Stimulated activated CD8-positive, alpha-beta memory T cell treated with anti-CD3 and anti-CD28 coated beads, Interleukin-4, amount 100 ng/mL, for 4 hours (primary cell): ENCODE data around the gene ATP9B.
"Not testable (repeated sequence)": the region's sequence is repeated elsewhere in the genome, so short reads cannot be mapped to it uniquely, and the experiment has no call there.

ENCODE experiments used
- DNase-seq, 2 donors: peaks; one replicate each; pipeline ENCODE4 v3.0.0-alpha.2; 2020; ENCODE audit warnings: low read depth in 2 of 2, low spot score in 1 of 2

The ATP9B gene

DNA sequence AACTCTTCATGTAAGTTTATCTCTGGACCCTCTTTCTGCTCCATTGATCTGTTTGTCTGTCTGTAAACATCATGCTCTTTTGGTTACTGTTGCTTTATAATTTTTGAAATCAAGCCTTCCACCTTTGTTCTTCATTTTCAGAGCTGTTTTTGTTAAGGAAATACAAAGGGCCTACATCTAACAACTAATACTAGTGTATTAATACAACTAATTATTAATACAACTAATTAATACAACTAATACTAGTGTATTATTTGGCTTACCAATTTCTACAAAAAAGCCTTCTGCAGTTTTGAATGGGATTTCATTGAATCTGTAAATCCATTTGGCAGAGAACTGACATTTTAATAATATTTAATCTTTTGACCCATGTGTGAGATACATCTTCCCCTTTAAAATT is 66.7 kb downstream of the ATP9B start:
- DNase-seq = no peak

DNA sequence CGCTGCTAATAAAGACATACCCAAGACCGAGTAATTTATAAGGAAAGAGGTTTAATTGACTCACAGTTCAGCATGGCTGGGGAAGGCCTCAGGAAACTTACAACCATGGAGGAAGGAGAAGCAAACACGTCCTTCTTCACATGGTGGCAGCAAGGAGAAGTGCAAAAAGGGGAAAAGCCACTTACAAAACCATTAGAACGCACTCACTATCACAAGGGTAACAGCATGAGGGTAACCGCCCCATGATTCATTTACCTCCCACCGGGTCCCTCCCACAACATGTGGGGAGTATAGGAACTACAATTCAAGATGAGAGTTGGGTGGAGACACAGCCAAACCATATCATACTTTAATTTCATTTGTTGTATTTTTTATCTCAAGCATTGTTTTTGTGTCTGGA is 67.5 kb downstream of the ATP9B start:
- no peak for DNase-seq

DNA sequence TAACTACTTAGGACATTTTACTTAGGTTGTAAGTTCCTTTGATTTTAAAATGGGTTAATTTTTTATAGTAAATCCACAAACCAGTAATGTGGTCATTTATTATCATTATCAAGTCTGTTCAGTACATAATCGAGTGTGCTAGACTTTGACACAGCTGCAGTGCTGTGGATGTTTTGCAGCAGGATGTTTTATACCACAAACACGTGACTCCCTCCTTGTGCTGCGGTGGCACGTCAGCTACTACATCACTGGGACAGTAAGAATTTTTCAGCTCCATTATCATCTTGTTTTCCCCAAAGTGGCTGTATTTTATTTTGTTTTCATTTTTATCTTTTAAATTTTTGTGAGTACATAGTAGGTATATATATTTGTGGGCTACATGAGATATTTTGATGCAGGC is 70.0 kb downstream of the ATP9B start:
- peak; percentile 12 to 17 for DNase-seq

GRCh38 chr18:79147014-79147413 is 77.8 kb downstream of the ATP9B start:
- DNase-seq = no peak

DNA sequence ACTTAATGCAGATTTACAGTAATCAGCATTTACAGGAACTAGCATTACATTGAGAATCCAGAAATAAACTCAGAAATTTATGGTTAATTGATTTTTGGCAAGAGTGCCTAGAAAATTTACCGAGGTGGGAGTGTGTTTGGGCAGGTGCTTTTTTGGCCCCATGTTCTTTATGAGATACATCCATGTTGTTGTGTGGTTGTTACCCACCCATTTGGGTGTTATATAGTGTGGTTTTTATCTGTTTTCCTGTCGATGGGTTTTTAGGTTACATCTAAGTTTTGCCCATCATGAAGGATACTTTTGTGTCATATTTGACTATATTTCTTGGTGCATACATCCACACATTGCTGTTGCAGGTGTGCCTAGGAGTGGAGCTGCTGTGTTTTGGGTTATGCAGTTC is 82.0 kb downstream of the ATP9B start:
- DNase-seq = no peak

DNA sequence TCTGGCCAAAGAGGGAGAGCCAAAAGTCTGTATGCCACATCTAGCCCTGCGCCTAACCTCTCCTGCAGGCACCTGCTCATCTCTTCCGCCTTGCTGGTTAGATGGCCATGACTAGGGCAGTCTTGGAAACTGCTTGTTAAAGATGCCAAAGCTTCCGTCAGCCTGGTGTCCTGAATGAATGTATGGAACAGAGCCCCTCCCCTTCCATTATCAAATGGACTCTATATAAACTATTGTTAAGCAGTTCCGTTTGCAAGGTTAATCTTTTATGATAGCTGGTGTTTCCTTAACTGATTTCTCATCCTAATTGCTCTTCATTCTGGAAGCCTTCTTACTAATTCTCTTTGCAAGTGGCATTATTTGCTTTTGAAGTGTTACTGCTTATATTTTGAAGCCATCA is 87.1 kb downstream of the ATP9B start:
- no peak for DNase-seq

- no peak for DNase-seq
Observed at GRCh38 chr18:79164706-79165105, 95.5 kb downstream of the ATP9B start.

- no peak for DNase-seq
Observed at GRCh38 chr18:79166702-79167101, 97.5 kb downstream of the ATP9B start.

- no peak for DNase-seq
Observed at GRCh38 chr18:79167526-79168190, 98.5 kb downstream of the ATP9B start.

- no peak for DNase-seq
Observed at GRCh38 chr18:79169958-79170555, 100.9 kb downstream of the ATP9B start.

- not testable (repeated sequence) for DNase-seq
Observed at GRCh38 chr18:79172331-79172730, 103.1 kb downstream of the ATP9B start.

- no peak for DNase-seq
Observed at GRCh38 chr18:79173742-79174141, 104.5 kb downstream of the ATP9B start.

DNA sequence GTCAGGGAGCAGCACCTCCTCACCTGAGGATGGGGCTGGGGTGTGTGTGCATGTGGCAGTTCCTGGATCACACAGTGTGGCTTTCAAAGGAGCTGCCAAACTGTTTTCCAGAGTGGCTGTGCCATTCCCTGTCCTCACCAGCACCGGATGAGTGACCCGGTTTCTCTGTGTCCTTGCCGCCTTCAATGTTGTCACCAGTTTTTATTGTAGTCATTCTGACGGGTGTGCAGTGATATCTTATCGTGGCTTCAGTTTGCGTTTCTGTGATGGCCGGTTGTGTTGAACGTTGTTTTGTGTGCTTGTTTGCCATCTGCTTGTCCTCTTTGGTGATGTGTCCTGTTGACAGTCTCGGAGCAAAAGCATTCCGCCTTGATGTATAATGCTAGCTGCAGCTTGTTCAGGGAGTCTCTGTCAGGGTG is 108.9 kb downstream of the ATP9B start:
- no peak for DNase-seq

DNA sequence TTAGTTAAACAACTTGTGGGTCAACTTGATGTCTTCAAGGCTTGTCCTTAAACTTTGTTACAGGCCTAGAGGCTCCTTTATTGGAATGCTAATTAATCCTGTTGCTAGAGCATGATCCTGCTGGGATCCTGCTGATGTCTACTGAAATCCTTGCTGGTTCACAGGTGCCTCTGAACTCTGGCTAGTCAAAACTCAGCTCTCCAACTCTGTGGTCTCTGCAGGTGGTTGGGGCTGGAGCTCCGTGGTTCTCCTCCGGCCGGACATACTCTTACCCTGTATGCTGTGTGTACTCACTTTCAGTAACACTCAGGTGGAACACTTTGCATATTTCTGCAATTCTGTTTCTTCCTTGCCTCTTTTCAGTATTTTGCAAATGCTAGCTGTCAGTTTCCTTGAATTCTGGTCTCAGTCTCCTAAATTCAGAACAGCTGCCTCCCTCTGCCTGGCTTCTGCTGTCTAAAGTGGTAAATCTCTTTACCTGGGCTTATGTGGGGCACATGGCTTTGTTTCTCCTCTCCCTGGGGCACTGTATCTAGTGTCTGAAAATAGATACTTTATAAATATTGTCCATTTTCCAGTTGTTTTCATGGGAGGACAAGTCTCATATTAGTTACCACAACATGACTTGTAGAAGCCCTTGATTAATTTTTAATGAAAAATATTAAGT is 113.0 kb downstream of the ATP9B start:
- no peak for DNase-seq

GRCh38 chr18:79185648-79186047 is 116.5 kb downstream of the ATP9B start:
- DNase-seq = no peak

DNA sequence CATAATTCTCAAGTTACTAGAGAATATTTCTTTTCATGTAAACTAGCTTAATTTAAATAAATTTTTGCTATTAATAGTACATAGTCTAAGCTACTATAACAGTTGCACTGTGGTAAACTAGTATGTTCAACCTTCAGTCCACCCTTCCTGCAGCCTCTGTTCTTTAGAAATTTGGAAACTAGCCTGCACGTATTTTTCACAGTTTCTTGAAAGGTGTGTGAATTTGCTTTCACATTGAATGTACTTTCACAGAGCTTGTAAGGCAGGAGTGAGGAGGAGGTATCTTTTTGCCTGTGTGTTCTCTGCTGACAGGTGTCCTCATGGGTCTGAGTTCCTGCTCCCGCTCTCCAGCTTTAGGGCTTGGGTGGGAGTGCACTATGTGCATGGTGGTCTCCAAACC is 117.5 kb downstream of the ATP9B start:
- DNase-seq = no peak

- DNase-seq = no peak
Observed at GRCh38 chr18:79187532-79188277, 118.5 kb downstream of the ATP9B start.

GRCh38 chr18:79191418-79191817 is 122.2 kb downstream of the ATP9B start:
- DNase-seq = no peak

GRCh38 chr18:79191956-79192355 is 122.8 kb downstream of the ATP9B start:
- no peak for DNase-seq

DNA sequence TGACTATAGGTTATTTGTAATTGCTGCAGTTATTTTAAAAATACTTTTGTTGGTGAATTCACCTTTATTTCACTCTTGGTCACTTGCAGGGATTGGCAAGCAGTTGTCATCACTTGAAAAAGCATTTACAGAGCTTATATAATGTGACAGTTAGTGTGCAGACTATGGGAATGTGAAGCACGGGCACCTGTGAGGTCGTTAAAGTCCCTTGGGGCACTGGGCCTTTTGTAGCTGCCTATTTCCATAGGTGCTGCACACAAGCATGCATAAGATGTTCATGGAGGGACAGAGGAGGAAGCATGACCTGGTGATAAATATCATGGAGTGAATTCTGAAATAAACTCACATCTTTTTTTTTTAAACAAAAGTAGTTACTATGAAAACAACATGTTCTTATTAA is 124.6 kb downstream of the ATP9B start:
- DNase-seq = no peak

- DNase-seq = no peak
Observed at GRCh38 chr18:79195716-79196683, 126.8 kb downstream of the ATP9B start.
